LNCaP clone FGC (cell line): Measurements from ENCODE around the gene PLEKHA7.

Experiments
- DNase-seq: peaks from one replicate; pipeline ENCODE4 v3.0.0-alpha.2; 2011; ENCODE audit warnings: low read depth
- H3K4me3 ChIP-seq: 2 replicates; pipeline ENCODE4 v1.5.1; 2011; ENCODE audit warnings: mild to moderate bottlenecking, low read depth, low read length, control low read depth
- CTCF ChIP-seq: IDR thresholded peaks from 2 replicates; pipeline ENCODE4 v1.5.1; 2012; ENCODE audit warnings: mild to moderate bottlenecking; ENCODE audit not compliant: control insufficient read depth, insufficient read depth; ENCODE audit errors: extremely low read depth

The PLEKHA7 gene

GRCh38 chr11:16791191-16791961 is 222.8 kb downstream of the PLEKHA7 start:
- no peak for TF ChIP-seq CTCF
- no peak for DNase-seq
- H3K4me3 ChIP-seq, result no peak overlapping the region

- no peak overlapping the region for H3K4me3 ChIP-seq
- no peak for DNase-seq
- no peak for TF ChIP-seq CTCF
Measured at GRCh38 chr11:16790486-16791190, 223.6 kb downstream of the PLEKHA7 start.

GRCh38 chr11:16789560-16790485 is 224.4 kb downstream of the PLEKHA7 start:
- DNase-seq, result no peak
- no peak overlapping the region for H3K4me3 ChIP-seq
- TF ChIP-seq CTCF, result no peak

GRCh38 chr11:16789063-16789420 is 225.2 kb downstream of the PLEKHA7 start:
- TF ChIP-seq CTCF, result no peak

GRCh38 chr11:16788141-16789062 is 225.8 kb downstream of the PLEKHA7 start:
- no peak overlapping the region for H3K4me3 ChIP-seq
- no peak for DNase-seq
- TF ChIP-seq CTCF, result peak; percentile 86

More at GRCh38 chr11:16789063-16789420, 225.2 kb downstream of the PLEKHA7 start:
- no peak for DNase-seq
- no peak overlapping the region for H3K4me3 ChIP-seq
